Gastrocnemius medialis (tissue), 4 donors: Measurements from ENCODE around the gene TWIST2.

Source experiments
- POLR2A ChIP-seq, 2 donors: fragments of 450-650 bp; IDR thresholded peaks; one replicate each; pipeline ENCODE4 v1.6.1; 2017; ENCODE audit warnings: antibody characterized with exemption in 2 of 2, mild to moderate bottlenecking in 2 of 2, moderate library complexity in 2 of 2
- TF ChIP-seq, protein P1 (sequence below), 5 experiments: fragments of 450-650 bp in 3 of 5; fragments of 200-600 bp in 2 of 5; sonication (generic) in 2 of 5; IDR thresholded peaks in 4 of 5; conservative IDR thresholded peaks in 1 of 5; 1 replicate in 4 of 5; 2 replicates in 1 of 5; pipeline ENCODE4 v1.5.1; 2016 to 2019; ENCODE audit warnings: antibody characterized with exemption in 5 of 5, mild to moderate bottlenecking in 3 of 5, moderate library complexity in 3 of 5

DNA sequence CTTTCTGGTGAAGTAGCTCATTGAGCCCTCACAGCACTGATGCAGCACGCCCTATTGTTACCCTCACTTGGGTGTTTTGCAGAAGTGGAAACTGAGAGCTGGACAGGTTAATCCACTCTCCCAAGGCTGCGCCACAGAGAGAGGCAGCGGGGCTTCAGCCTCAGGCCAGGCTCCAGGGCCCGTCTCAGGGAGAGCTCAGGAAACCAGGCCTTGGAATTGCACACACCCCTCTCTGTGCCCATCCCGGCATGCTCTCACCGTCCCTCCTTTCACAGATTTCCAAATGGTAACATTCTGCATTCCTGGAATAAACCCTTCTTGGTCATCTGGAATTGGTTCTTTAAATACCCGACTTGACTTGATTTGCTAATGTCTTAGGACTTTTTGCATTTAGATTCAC, 51.5 kb downstream of the TWIST2 start:
- TF ChIP-seq, protein P1, sequence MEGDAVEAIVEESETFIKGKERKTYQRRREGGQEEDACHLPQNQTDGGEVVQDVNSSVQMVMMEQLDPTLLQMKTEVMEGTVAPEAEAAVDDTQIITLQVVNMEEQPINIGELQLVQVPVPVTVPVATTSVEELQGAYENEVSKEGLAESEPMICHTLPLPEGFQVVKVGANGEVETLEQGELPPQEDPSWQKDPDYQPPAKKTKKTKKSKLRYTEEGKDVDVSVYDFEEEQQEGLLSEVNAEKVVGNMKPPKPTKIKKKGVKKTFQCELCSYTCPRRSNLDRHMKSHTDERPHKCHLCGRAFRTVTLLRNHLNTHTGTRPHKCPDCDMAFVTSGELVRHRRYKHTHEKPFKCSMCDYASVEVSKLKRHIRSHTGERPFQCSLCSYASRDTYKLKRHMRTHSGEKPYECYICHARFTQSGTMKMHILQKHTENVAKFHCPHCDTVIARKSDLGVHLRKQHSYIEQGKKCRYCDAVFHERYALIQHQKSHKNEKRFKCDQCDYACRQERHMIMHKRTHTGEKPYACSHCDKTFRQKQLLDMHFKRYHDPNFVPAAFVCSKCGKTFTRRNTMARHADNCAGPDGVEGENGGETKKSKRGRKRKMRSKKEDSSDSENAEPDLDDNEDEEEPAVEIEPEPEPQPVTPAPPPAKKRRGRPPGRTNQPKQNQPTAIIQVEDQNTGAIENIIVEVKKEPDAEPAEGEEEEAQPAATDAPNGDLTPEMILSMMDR (IDR thresholded peaks at IDR 0.05 in 4 of 5, conservative IDR thresholded peaks at IDR 0.05 in 1 of 5) = no peak
- no peak for TF ChIP-seq POLR2A (IDR thresholded peaks at IDR 0.05)
